H1 (cell line): ENCODE data around the gene SLC30A5. TPM values are rescaled to one million over a fixed set of nuclear protein-coding genes. Genes with fewer than 3 reads are reported as not detected.

Source experiments
- CTCF ChIA-PET: fragments of 300-600 bp; sonication (Branson Sonifier 250); formaldehyde crosslinking; loops from one replicate; lab custom pipeline; 2021; ENCODE audit not compliant: partially characterized antibody; lab: Charles Lee
- POLR2A ChIA-PET: fragments of 300-600 bp; sonication (Branson Sonifier 250); formaldehyde crosslinking; loops from one replicate; lab custom pipeline; 2021; ENCODE audit warnings: inconsistent platforms; ENCODE audit not compliant: partially characterized antibody; lab: Charles Lee
- DNase-seq, 2 experiments: peaks; one replicate each; pipeline versions ENCODE4 v3.0.0 to v3.0.0-alpha.2; 2010 to 2022; ENCODE audit warnings: low spot score in 2 of 2, low read depth in 1 of 2, mixed read lengths in 1 of 2
- FAIRE-seq: peaks from 2 replicates; lab custom pipeline; 2011; peaks lifted over from hg19 to GRCh38; lab: Jason Lieb, UNC
- H2AFZ ChIP-seq: 2 replicates; pipeline ENCODE4 v1.8.1; 2012; ENCODE audit warnings: low read length, inconsistent platforms
- H2AK5ac ChIP-seq: 2 replicates; pipeline ENCODE4 v1.6.1; 2013; ENCODE audit warnings: low read depth, low read length
- H2BK120ac ChIP-seq: replicated peaks from 2 replicates; pipeline ENCODE3; 2013; ENCODE audit warnings: low read depth, low read length, inconsistent platforms
- H2BK12ac ChIP-seq: 2 replicates; pipeline ENCODE4 v1.6.1; 2013; ENCODE audit warnings: low read depth, low read length
- H2BK15ac ChIP-seq: 2 replicates; pipeline ENCODE4 v1.6.1; 2013; ENCODE audit warnings: low read length
- H2BK20ac ChIP-seq: 2 replicates; pipeline ENCODE4 v1.6.1; 2013; ENCODE audit warnings: low read length
- H2BK5ac ChIP-seq: 2 replicates; pipeline ENCODE4 v1.6.1; 2013; ENCODE audit warnings: low read depth, low read length
- H3K14ac ChIP-seq: 2 replicates; pipeline ENCODE4 v1.6.1; 2013; ENCODE audit warnings: inconsistent platforms; ENCODE audit not compliant: insufficient read length
- H3K18ac ChIP-seq: 2 replicates; pipeline ENCODE4 v1.6.1; 2013; ENCODE audit warnings: low read length; ENCODE audit errors: extremely low read depth
- H3K23ac ChIP-seq: 2 replicates; pipeline ENCODE4 v1.6.1; 2013; ENCODE audit warnings: inconsistent platforms; ENCODE audit not compliant: insufficient read length
- H3K23me2 ChIP-seq: 2 replicates; pipeline ENCODE4 v1.6.1; 2013; ENCODE audit warnings: low read depth, low read length
- H3K27ac ChIP-seq: 2 replicates; pipeline ENCODE4 v1.6.1; 2011; ENCODE audit warnings: low read depth, low read length, inconsistent platforms
- H3K27me3 ChIP-seq, 4 experiments: replicated peaks in 1 of 4; 1 replicate in 1 of 4; 2 replicates in 3 of 4; pipeline versions ENCODE4 v1.6.1 to v1.8.1; 2011 to 2013; ENCODE audit warnings: low read length in 3 of 4, mild to moderate bottlenecking in 3 of 4, inconsistent platforms in 2 of 4, mixed read lengths in 2 of 4, moderate library complexity in 1 of 4; ENCODE audit not compliant: control insufficient read depth in 3 of 4, insufficient read depth in 3 of 4; ENCODE audit errors: extremely low read depth in 1 of 4
- H3K36me3 ChIP-seq, 4 experiments: 2 replicates each; pipeline versions ENCODE4 v1.6.1 to v1.8.1; 2011 to 2013; ENCODE audit warnings: mild to moderate bottlenecking in 4 of 4, low read length in 3 of 4, moderate library complexity in 2 of 4, control low read depth in 1 of 4, inconsistent platforms in 1 of 4; ENCODE audit not compliant: insufficient read depth in 4 of 4, control insufficient read depth in 2 of 4
- H3K4ac ChIP-seq: replicated peaks from 2 replicates; pipeline ENCODE3; 2013; ENCODE audit warnings: low read length, low read depth, mixed read lengths, inconsistent platforms; ENCODE audit not compliant: insufficient read length
- H3K4me1 ChIP-seq, 4 experiments: replicated peaks in 1 of 4; 1 replicate in 1 of 4; 2 replicates in 3 of 4; pipeline versions ENCODE4 v1.6.1 to v1.8.1; 2011 to 2013; ENCODE audit warnings: low read length in 3 of 4, inconsistent platforms in 2 of 4, mixed read lengths in 1 of 4; ENCODE audit not compliant: insufficient read depth in 4 of 4, control insufficient read depth in 3 of 4
- H3K4me2 ChIP-seq, 2 experiments: 2 replicates each; pipeline versions ENCODE4 v1.6.1 to v1.8.1; 2011 to 2013; ENCODE audit warnings: low read depth in 2 of 2, low read length in 2 of 2, control low read depth in 1 of 2, inconsistent platforms in 1 of 2, mild to moderate bottlenecking in 1 of 2; ENCODE audit not compliant: insufficient read depth in 1 of 2
- H3K4me3 ChIP-seq, 4 experiments: fragments of 200-600, 300-600 bp in 1 of 4; sonication (generic), shearing (Covaris generic), sonication (Bioruptor Twin) in 1 of 4; 2 replicates each; pipeline versions ENCODE4 v1.5.1 to v1.8.1; 2011 to 2016; ENCODE audit warnings: low read length in 4 of 4, low read depth in 3 of 4, control low read depth in 2 of 4, inconsistent platforms in 2 of 4, mild to moderate bottlenecking in 2 of 4, mixed read lengths in 1 of 4, moderate library complexity in 1 of 4; ENCODE audit not compliant: insufficient read depth in 2 of 4; ENCODE audit errors: extremely low read depth in 1 of 4
- H3K56ac ChIP-seq: replicated peaks from 2 replicates; pipeline ENCODE3; 2013; ENCODE audit warnings: low read depth, mild to moderate bottlenecking, mixed read lengths, low read length, inconsistent platforms; ENCODE audit not compliant: insufficient read length
- H3K79me1 ChIP-seq: 2 replicates; pipeline ENCODE4 v1.6.1; 2013; ENCODE audit warnings: low read depth, low read length, control low read depth
- H3K79me2 ChIP-seq, 2 experiments: 2 replicates each; pipeline versions ENCODE4 v1.6.1 to v1.8.1; 2012 to 2013; ENCODE audit warnings: low read length in 2 of 2, mild to moderate bottlenecking in 2 of 2, inconsistent platforms in 1 of 2; ENCODE audit not compliant: insufficient read depth in 2 of 2, control insufficient read depth in 1 of 2
- H3K9ac ChIP-seq, 4 experiments: replicated peaks in 1 of 4; 1 replicate in 1 of 4; 2 replicates in 3 of 4; pipeline versions ENCODE4 v1.6.1 to v1.8.1; 2011 to 2013; ENCODE audit warnings: low read depth in 3 of 4, low read length in 3 of 4, control low read depth in 2 of 4, mild to moderate bottlenecking in 2 of 4, moderate library complexity in 2 of 4, inconsistent platforms in 1 of 4; ENCODE audit errors: extremely low read depth in 1 of 4
- H3K9me3 ChIP-seq, 2 experiments: 2 replicates each; pipeline versions ENCODE4 v1.6.1 to v1.8.1; 2012 to 2013; ENCODE audit warnings: mild to moderate bottlenecking in 2 of 2, moderate library complexity in 2 of 2, control low read depth in 1 of 2, inconsistent platforms in 1 of 2, low read depth in 1 of 2, low read length in 1 of 2, mixed read lengths in 1 of 2; ENCODE audit not compliant: insufficient read depth in 2 of 2
- H4K20me1 ChIP-seq, 2 experiments: replicated peaks in 1 of 2; 2 replicates each; pipeline versions ENCODE3 to v1.8.1; 2011 to 2013; ENCODE audit warnings: inconsistent platforms in 2 of 2, low read length in 2 of 2, mild to moderate bottlenecking in 1 of 2; ENCODE audit not compliant: insufficient read depth in 2 of 2, control insufficient read depth in 1 of 2
- H4K5ac ChIP-seq: 2 replicates; pipeline ENCODE4 v1.6.1; 2013; ENCODE audit warnings: low read length, low read depth, mixed read lengths, inconsistent platforms; ENCODE audit not compliant: insufficient read length
- H4K8ac ChIP-seq: 2 replicates; pipeline ENCODE4 v1.8.0; 2013; ENCODE audit warnings: mild to moderate bottlenecking, moderate library complexity, low read length, inconsistent platforms; ENCODE audit not compliant: insufficient read depth; ENCODE audit errors: extremely low read depth
- H4K91ac ChIP-seq: replicated peaks from 2 replicates; pipeline ENCODE3; 2013; ENCODE audit warnings: low read length, mixed read lengths, inconsistent platforms; ENCODE audit not compliant: insufficient read length
- CHD2 ChIP-seq: IDR thresholded peaks from 2 replicates; pipeline ENCODE4 v1.6.1; 2012; ENCODE audit warnings: low read length, improper control_type of control experiment
- EGR1 ChIP-seq: IDR thresholded peaks from 2 replicates; pipeline ENCODE4 v1.6.1; 2011; ENCODE audit warnings: low read depth, low read length, borderline replicate concordance
- EP300 ChIP-seq, 2 experiments: IDR thresholded peaks; 1 replicate in 1 of 2; 2 replicates in 1 of 2; pipeline ENCODE4 v1.6.1; 2011 to 2012; ENCODE audit warnings: low read depth in 2 of 2, low read length in 2 of 2, mild to moderate bottlenecking in 2 of 2, borderline replicate concordance in 1 of 2, inconsistent platforms in 1 of 2, moderate library complexity in 1 of 2
- HDAC6 ChIP-seq: IDR thresholded peaks from one replicate; pipeline ENCODE4 v1.7.1; 2012; ENCODE audit warnings: low read depth, mild to moderate bottlenecking, inconsistent platforms, low read length, moderate library complexity
- KDM4A ChIP-seq: IDR thresholded peaks from one replicate; pipeline ENCODE4 v1.7.1; 2012; ENCODE audit warnings: low read depth, mild to moderate bottlenecking, moderate library complexity, low read length, inconsistent platforms; ENCODE audit not compliant: severe bottlenecking
- KDM5A ChIP-seq: fragments of 200-600 bp; IDR thresholded peaks from 2 replicates; pipeline ENCODE4 v1.7.1; 2012; ENCODE audit warnings: mild to moderate bottlenecking, low read length, inconsistent platforms, mixed read lengths
- RFX5 ChIP-seq: IDR thresholded peaks from 2 replicates; pipeline ENCODE4 v1.6.1; 2011; ENCODE audit warnings: low read depth, low read length, improper control_type of control experiment, borderline replicate concordance
- SRF ChIP-seq: IDR thresholded peaks from 2 replicates; pipeline ENCODE4 v1.6.1; 2011; ENCODE audit warnings: mild to moderate bottlenecking, low read depth, low read length, moderate library complexity
- ZNF274 ChIP-seq: IDR thresholded peaks from 2 replicates; pipeline ENCODE4 v1.7.0; 2012; ENCODE audit warnings: low read length, borderline replicate concordance; ENCODE audit errors: extremely low read depth
- WGBS, 2 experiments: shearing (Covaris generic) in 1 of 2; methylation state at CpG; one replicate each; pipeline versions ENCODE4 v1.1.6 to v1.1.7; 2013 to 2015; ENCODE audit warnings: low lambda C conversion rate in 2 of 2, mixed read lengths in 2 of 2, inconsistent platforms in 1 of 2, low coverage in 1 of 2, missing lambda C conversion rate in 1 of 2; ENCODE audit not compliant: insufficient replicate concordance in 2 of 2, insufficient coverage in 1 of 2, insufficient read length in 1 of 2; ENCODE audit errors: extremely low coverage in 1 of 2, missing lambda C conversion rate in 1 of 2; 5-methylcytosine and 5-hydroxymethylcytosine counted together
- polyA plus RNA-seq, 7 experiments: library from polyadenylated mRNA; depleted of rRNA in 3 of 7; stranded (reverse) in 5 of 7; unstranded in 2 of 7; fragments of >200 nt in 5 of 7; fragments of 200-250 nt in 2 of 7; gene quantifications; 1 replicate in 5 of 7; 2 replicates in 1 of 7; 4 replicates in 1 of 7; pipeline versions ENCODE4 v1.2.1 to v1.2.3, GENCODE V29; 2011 to 2013; ENCODE audit warnings: missing spikeins in 2 of 7, mixed read lengths in 2 of 7
- total RNA-seq: library from RNA; stranded (reverse); fragmentation: NEBNext Ultra II Directional; extraction: Animal tissue kit (Norgen Biotek cat#: 25700); gene quantifications from 2 replicates; pipeline ENCODE4 v1.2.1, GENCODE V29; 2021

The SLC30A5 gene
- total and polyA plus RNA-seq, 2 of the 8 experiments (the other 6 are each of a cell fraction or from before 2014, with no cell fraction given) = 31.0 to 43.5 TPM

DNA sequence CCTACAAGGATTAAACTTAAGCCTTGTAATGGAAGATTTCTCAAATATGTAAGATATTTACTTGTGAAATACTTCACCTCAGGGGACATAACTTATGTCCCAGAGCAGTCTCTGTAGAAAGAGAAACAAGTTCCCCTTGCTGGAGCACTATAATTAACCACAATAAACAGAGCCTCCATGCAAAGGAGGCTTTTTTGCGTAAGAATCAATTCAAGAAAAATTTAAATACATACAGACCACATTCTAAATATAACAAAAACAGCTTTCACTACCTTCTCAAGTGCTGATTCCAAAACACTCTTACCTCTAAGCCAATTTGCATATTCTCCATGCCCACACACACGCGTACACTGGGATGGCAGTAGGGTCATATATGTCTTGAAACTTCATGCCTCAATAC, 42.5 kb downstream of the SLC30A5 start:
- POLR2A ChIA-PET = no interaction called here
- Histone ChIP-seq H3K4ac (no peak overlapping the region), H3K36me3 (no peaks in the 10 kb centered on the region), H3K27me3 (no peaks in the 10 kb centered on the region), H2BK15ac (no peak overlapping the region), H2AFZ (peak overlapping the region; percentile 71; the same call in 1 of the 2 replicates), H4K5ac (no peak overlapping the region), H3K23ac (no peak overlapping the region), H3K4me3 (no peak overlapping the region), H3K23me2 (no peaks in the 10 kb centered on the region), H2BK5ac (no peak overlapping the region), H3K14ac (no peak overlapping the region), H3K56ac (no peak overlapping the region), H2BK12ac (no peak overlapping the region), H4K91ac (no peak overlapping the region), H3K18ac (no peak overlapping the region), H3K4me1 (peaks cover 0 to 5% (median 0%) of the 10 kb centered on the region in 4 experiments; a peak in 2 of 7 replicates), H3K9me3 (no peaks in the 10 kb centered on the region; a peak in 1 of 4 replicates), H2BK20ac (no peak overlapping the region)
- 84% methylated on average over 3 of the region's 3 CpGs; no CpG with 5 or more reads in 1 of the 2 experiments for WGBS, 2 experiments
- DNase-seq = no peak
- CTCF ChIA-PET = no interaction called here
- no peak for FAIRE-seq
- TF ChIP-seq KDM4A (no peak), EP300 (IDR thresholded peaks at IDR 0.05; ENCODE audit: borderline replicate concordance in 1 of 2, low read depth in 2 of 2, low read length in 2 of 2) (no peak), HDAC6 (no peak), RFX5 (no peak), EGR1 (no peak), ZNF274 (no peak), CHD2 (no peak), SRF (no peak), KDM5A (no peak)
- TF ChIP-seq, all 59 proteins: peak for 0
- Histone ChIP-seq H3K79me2 (no peaks in the 10 kb centered on the region), H2BK120ac (no peak overlapping the region), H3K4me2 (peak overlapping the region in 1 of 2 experiments; percentile 39; a peak in 1 of 4 replicates), H2AK5ac (no peak overlapping the region), H3K27ac (no peak overlapping the region), H4K8ac (no peak overlapping the region), H4K20me1 (no peaks in the 10 kb centered on the region), H3K9ac (no peak overlapping the region), H3K79me1 (no peaks in the 10 kb centered on the region)
